Activated B cell treated with CpG ODN at 0.5 μM for 24 hours (primary cell): ENCODE results near the gene FBXW4. TPM values are rescaled to one million over a fixed set of nuclear protein-coding genes. Genes with fewer than 3 reads are reported as not detected.

Source experiments
- ATAC-seq: fragments of 200-7000 bp; cut with Tn5 transposase; one replicate; pipeline ENCODE4 v1.10.0; 2021; ENCODE audit warnings: low read depth, mild to moderate bottlenecking, moderate library complexity
- CTCF ChIA-PET: fragments of 350-600 bp; sonication (Branson Sonifier 250); formaldehyde crosslinking; loops from one replicate; lab custom pipeline; 2021; ENCODE audit warnings: antibody characterized with exemption; lab: Charles Lee
- POLR2A ChIA-PET: fragments of 350-600 bp; sonication (Branson Sonifier 250); formaldehyde crosslinking; loops from one replicate; lab custom pipeline; 2021; ENCODE audit warnings: antibody characterized with exemption; lab: Charles Lee
- DNase-seq: peaks from one replicate; pipeline ENCODE4 v3.0.0; 2022
- H3K27ac Mint-ChIP-seq: one replicate; pipeline ENCODE4 v1.8.0; 2020; ENCODE audit warnings: mixed read lengths
- H3K27me3 Mint-ChIP-seq: one replicate; pipeline ENCODE4 v1.8.0; 2021; ENCODE audit warnings: mixed read lengths
- H3K36me3 Mint-ChIP-seq: one replicate; pipeline ENCODE4 v1.8.0; 2021; ENCODE audit warnings: low read depth, mixed read lengths
- H3K4me1 Mint-ChIP-seq: one replicate; pipeline ENCODE4 v1.8.0; 2021; ENCODE audit warnings: mixed read lengths
- H3K4me3 Mint-ChIP-seq: one replicate; pipeline ENCODE4 v1.8.0; 2020; ENCODE audit warnings: mild to moderate bottlenecking, mixed read lengths
- H3K9me3 Mint-ChIP-seq: one replicate; pipeline ENCODE4 v1.8.0; 2020; ENCODE audit warnings: mixed read lengths
- CTCF ChIP-seq: fragments of 200-600 bp; IDR thresholded peaks from one replicate; pipeline ENCODE4 v1.8.0; 2022; ENCODE audit warnings: antibody characterized with exemption, mild to moderate bottlenecking
- intact Hi-C: fragments of 100-400 bp; cut with micrococcal nuclease; formaldehyde crosslinking; loops from one replicate; pipeline ENCODE4 v1.15.1; 2024
- total RNA-seq: library from RNA; stranded (reverse); gene quantifications from 2 replicates; pipeline ENCODE4 v1.2.3, GENCODE V29; 2022

The FBXW4 gene
- total RNA-seq, 1 donor from 2014 or later, result 74.2 TPM

GRCh38 chr10:101612086-101612485, 82.9 kb downstream of the FBXW4 start:
- H3K4me3 Mint-ChIP-seq, result no peak overlapping the region
- H3K4me1 Mint-ChIP-seq, result peaks cover under 1% of the 10 kb centered on the region
- TF ChIP-seq CTCF, result no peak
- ChIA-PET CTCF (no interaction called here), POLR2A (no interaction called here)
- intact Hi-C loops, result no loop called here
- DNase-seq (no peak), ATAC-seq (no peak)
- H3K9me3 Mint-ChIP-seq, result no peaks in the 10 kb centered on the region
- H3K36me3 Mint-ChIP-seq, result peaks cover 61% of the 10 kb centered on the region
- no peaks in the 10 kb centered on the region for H3K27me3 Mint-ChIP-seq
- no peak overlapping the region for H3K27ac Mint-ChIP-seq

- intact Hi-C loops, result no loop called here
- ChIA-PET POLR2A (no interaction called here), CTCF (no interaction called here)
- Mint-ChIP-seq H3K27me3 (no peaks in the 10 kb centered on the region), H3K4me3 (no peak overlapping the region), H3K36me3 (peaks cover 61% of the 10 kb centered on the region), H3K9me3 (no peaks in the 10 kb centered on the region), H3K4me1 (no peaks in the 10 kb centered on the region), H3K27ac (no peak overlapping the region)
- TF ChIP-seq CTCF, result no peak
- ATAC-seq, result no peak
- DNase-seq, result no peak
These were observed 83.7 kb downstream of the FBXW4 start for GRCh38 chr10:101611096-101611905.

- DNase-seq (no peak), ATAC-seq (no peak)
- TF ChIP-seq CTCF, result no peak
- no peaks in the 10 kb centered on the region for H3K27me3 Mint-ChIP-seq
- H3K27ac Mint-ChIP-seq, result no peak overlapping the region
- ChIA-PET POLR2A (no interaction called here), CTCF (no interaction called here)
- peaks cover 68% of the 10 kb centered on the region for H3K36me3 Mint-ChIP-seq
- H3K4me1 Mint-ChIP-seq, result no peaks in the 10 kb centered on the region
- intact Hi-C loops, result no loop called here
- no peak overlapping the region for H3K4me3 Mint-ChIP-seq
- H3K9me3 Mint-ChIP-seq, result no peaks in the 10 kb centered on the region
These were observed 85.5 kb downstream of the FBXW4 start for GRCh38 chr10:101609481-101609880.

- Mint-ChIP-seq H3K36me3 (peaks cover 66% of the 10 kb centered on the region), H3K9me3 (no peaks in the 10 kb centered on the region), H3K4me3 (no peak overlapping the region), H3K27ac (no peak overlapping the region), H3K27me3 (no peaks in the 10 kb centered on the region), H3K4me1 (no peaks in the 10 kb centered on the region)
- intact Hi-C loops, result no loop called here
- DNase-seq (no peak), ATAC-seq (no peak)
- no peak for TF ChIP-seq CTCF
- ChIA-PET CTCF (interaction anchor here (0.7 kb wide), 1 partner anchor 172 kb away, joined by 3 read pairs; no protein-coding TSS in a partner anchor), POLR2A (no interaction called here)
These were observed 87.8 kb downstream of the FBXW4 start for GRCh38 chr10:101607124-101607523.

GRCh38 chr10:101602761-101603398, 92.1 kb downstream of the FBXW4 start:
- ChIA-PET POLR2A (interaction anchor here (0.6 to 2.0 kb wide), 4 partner anchors 91 to 405 kb away, joined by 3 to 7 read pairs (median 4); no protein-coding TSS in a partner anchor), CTCF (interaction anchor here (0.6 to 1.7 kb wide), 10 partner anchors 14 to 407 kb away, joined by 3 to 13 read pairs (median 3); no protein-coding TSS in a partner anchor)
- DNase-seq, result peak; percentile 36
- intact Hi-C loops, result loop anchor here (1.0 to 2.0 kb wide), 2 partner anchors 178 to 470 kb away; no protein-coding TSS in a partner anchor
- TF ChIP-seq CTCF, result no peak
- H3K27ac Mint-ChIP-seq, result no peak overlapping the region
- peaks cover 27% of the 10 kb centered on the region for H3K36me3 Mint-ChIP-seq
- H3K4me1 Mint-ChIP-seq, result no peaks in the 10 kb centered on the region
- no peaks in the 10 kb centered on the region for H3K9me3 Mint-ChIP-seq
- H3K4me3 Mint-ChIP-seq, result no peak overlapping the region
- peak; percentile 75 for ATAC-seq
- H3K27me3 Mint-ChIP-seq, result no peaks in the 10 kb centered on the region
